OCI-LY7 (cell line): Measurements from ENCODE around the gene AUP1. TPM values are rescaled to one million over a fixed set of nuclear protein-coding genes. Genes with fewer than 3 reads are reported as not detected.

Source experiments
- BruUV-seq: library from RNA; stranded (reverse); fragments of 400-500 nt; replicated peaks from 2 replicates; lab custom pipeline; 2021; lab: Mats Ljungman, UMichigan
- CTCF ChIA-PET: fragments of 300-600 bp; sonication (Branson Sonifier 250); formaldehyde crosslinking; loops from one replicate; lab custom pipeline; 2022; ENCODE audit warnings: antibody characterized with exemption; ENCODE audit not compliant: unreplicated experiment; lab: Charles Lee
- POLR2A ChIA-PET: fragments of 300-600 bp; sonication (Branson Sonifier 250); formaldehyde crosslinking; loops from one replicate; lab custom pipeline; 2022; ENCODE audit warnings: antibody characterized with exemption; lab: Charles Lee
- DNase-seq: peaks from one replicate; pipeline ENCODE4 v3.0.0-alpha.2; 2015; ENCODE audit warnings: low spot score
- H2AFZ ChIP-seq: fragments of 200-600 bp; sonication (generic), shearing (Covaris generic); 2 replicates; pipeline ENCODE4 v1.6.1; 2014; ENCODE audit warnings: mild to moderate bottlenecking, antibody characterized with exemption, low read length, moderate library complexity
- H3K27ac ChIP-seq: fragments of 200-600 bp; sonication (generic); 2 replicates; pipeline ENCODE4 v1.5.1; 2014; ENCODE audit warnings: mixed run types, low read depth, mild to moderate bottlenecking, moderate library complexity, low read length, inconsistent platforms; ENCODE audit not compliant: poor library complexity, severe bottlenecking
- H3K36me3 ChIP-seq: fragments of 200-600 bp; sonication (generic); 2 replicates; pipeline ENCODE4 v1.6.1; 2014; ENCODE audit warnings: mild to moderate bottlenecking, antibody characterized with exemption, low read length, moderate library complexity, mixed read lengths; ENCODE audit not compliant: insufficient read depth
- H3K4me1 ChIP-seq: fragments of 200-600 bp; sonication (generic); 2 replicates; pipeline ENCODE4 v1.5.1; 2014; ENCODE audit warnings: mild to moderate bottlenecking, low read length; ENCODE audit not compliant: insufficient read depth, poor library complexity, severe bottlenecking
- H3K4me2 ChIP-seq: fragments of 200-600 bp; sonication (generic); 2 replicates; pipeline ENCODE4 v1.6.1; 2014; ENCODE audit warnings: mild to moderate bottlenecking, low read length
- H3K4me3 ChIP-seq: fragments of 200-600 bp; sonication (generic); 2 replicates; pipeline ENCODE4 v1.5.1; 2014; ENCODE audit warnings: mild to moderate bottlenecking, low read depth, low read length; ENCODE audit not compliant: poor library complexity, severe bottlenecking
- H3K79me2 ChIP-seq: fragments of 200-600 bp; sonication (generic); 2 replicates; pipeline ENCODE4 v1.6.1; 2016; ENCODE audit warnings: low read depth, mild to moderate bottlenecking, low read length, moderate library complexity, mixed read lengths; ENCODE audit not compliant: insufficient read depth
- H3K9me2 ChIP-seq: fragments of 200-600 bp; sonication (generic); 2 replicates; pipeline ENCODE4 v1.6.1; 2016; ENCODE audit warnings: mild to moderate bottlenecking, low read length, mixed read lengths; ENCODE audit not compliant: insufficient read depth
- H3K9me3 ChIP-seq: fragments of 200-600 bp; sonication (generic); 2 replicates; pipeline ENCODE4 v1.6.1; 2014; ENCODE audit warnings: mild to moderate bottlenecking, mixed run types, low read length, mixed read lengths
- H4K20me1 ChIP-seq: fragments of 200-600 bp; sonication (generic); 2 replicates; pipeline ENCODE4 v1.6.1; 2014; ENCODE audit warnings: mild to moderate bottlenecking, antibody characterized with exemption, low read length, moderate library complexity, mixed read lengths; ENCODE audit not compliant: insufficient read depth
- CTCF ChIP-seq: fragments of 200-600 bp; sonication (generic); conservative IDR thresholded peaks from 2 replicates; pipeline ENCODE4 v1.5.1; 2014; ENCODE audit warnings: mild to moderate bottlenecking, antibody characterized with exemption, low read length, moderate library complexity, mixed read lengths
- EZH2phosphoT487 ChIP-seq: fragments of 200-600 bp; sonication (generic); IDR thresholded peaks from 2 replicates; pipeline ENCODE4 v1.6.1; 2018; ENCODE audit warnings: low read depth, borderline replicate concordance, mild to moderate bottlenecking, mixed run types, antibody characterized with exemption, low read length, moderate library complexity, mixed read lengths
- intact Hi-C: fragments of 100-400 bp; cut with micrococcal nuclease; formaldehyde crosslinking; loops from one replicate; pipeline ENCODE4 v1.10.0; 2022; ENCODE audit not compliant: unreplicated experiment
- total RNA-seq, 2 experiments: library from RNA; depleted of rRNA in 1 of 2; stranded (reverse); fragments of >200 nt in 1 of 2; shearing (Covaris generic) in 1 of 2; gene quantifications; 2 replicates each; pipeline ENCODE4 v1.2.3, GENCODE V29; 2014 to 2022

AUP1 gene
- total RNA-seq, 2 experiments from 2014 or later: 121 to 188 TPM

- Histone ChIP-seq H3K27ac (no peak overlapping the region), H3K4me2 (peak overlapping the region; percentile 90), H3K9me3 (no peaks in the 10 kb centered on the region), H3K4me3 (peak overlapping the region; percentile 78), H3K4me1 (peaks cover 18% of the 10 kb centered on the region), H3K9me2 (no peaks in the 10 kb centered on the region), H2AFZ (no peak overlapping the region), H3K36me3 (peaks cover 44% of the 10 kb centered on the region), H4K20me1 (no peaks in the 10 kb centered on the region), H3K79me2 (peaks cover 28% of the 10 kb centered on the region)
- BruUV-seq: no TSS peak
- no peak for DNase-seq
- TF ChIP-seq EZH2phosphoT487 (no peak), CTCF (no peak)
- CTCF ChIA-PET: interaction anchor here (4.1 kb wide), 1 partner anchor 49 kb away, joined by 18 read pairs; the partner anchor contains the start of genes AUP1 and HTRA2
- intact Hi-C loops: no loop called here
- POLR2A ChIA-PET: interaction anchor here (1.3 to 5.1 kb wide), 5 partner anchors 9 to 104 kb away, joined by 4 to 25 read pairs (median 9); partner anchors contain the start of genes AUP1, HTRA2, MRPL53 and WBP1
Measured at GRCh38 chr2:74481431-74481830, 48.1 kb downstream of the AUP1 start.

Other genes starting within 250 kb of the AUP1 start
- 1.1 and 1.2 TPM in 2 replicates for gene SLC4A5, start 186.3 kb downstream of the AUP1 start, total RNA-seq (2014; rRNA removed; shearing (Covaris generic))
- 3.4 and 7.0 TPM in 2 replicates for gene SLC4A5, start 186.3 kb downstream of the AUP1 start, total RNA-seq (2022)
- 45.5 and 50.3 TPM in 2 replicates for gene DCTN1, start 149.4 kb downstream of the AUP1 start, total RNA-seq (2014; rRNA removed; shearing (Covaris generic))
- gene DCTN1, start 149.4 kb downstream of the AUP1 start, total RNA-seq (2022): 100 and 105 TPM in 2 replicates
- 3.2 and 5.5 TPM in 2 replicates for gene C2orf81, start 108.1 kb downstream of the AUP1 start, total RNA-seq (2014; rRNA removed; shearing (Covaris generic))
- 20.7 and 22.5 TPM in 2 replicates for gene C2orf81, start 108.1 kb downstream of the AUP1 start, total RNA-seq (2022)
- gene WDR54, start 108.0 kb downstream of the AUP1 start, total RNA-seq (2014; rRNA removed; shearing (Covaris generic)): 55.5 and 64.7 TPM in 2 replicates
- gene WDR54, start 108.0 kb downstream of the AUP1 start, total RNA-seq (2022): 82.5 and 89.5 TPM in 2 replicates
- 1.3 and 2.3 TPM in 2 replicates for gene RTKN, start 87.8 kb downstream of the AUP1 start, total RNA-seq (2014; rRNA removed; shearing (Covaris generic))
- gene RTKN, start 87.8 kb downstream of the AUP1 start, total RNA-seq (2022): 5.4 and 7.7 TPM in 2 replicates
- gene INO80B, start 74.6 kb downstream of the AUP1 start, total RNA-seq (2014; rRNA removed; shearing (Covaris generic)): 29.2 and 38.7 TPM in 2 replicates
- 43.1 and 44.5 TPM in 2 replicates for gene INO80B, start 74.6 kb downstream of the AUP1 start, total RNA-seq (2022)
- gene WBP1, start 71.3 kb downstream of the AUP1 start, total RNA-seq (2014; rRNA removed; shearing (Covaris generic)): 70.7 and 70.8 TPM in 2 replicates
- gene WBP1, start 71.3 kb downstream of the AUP1 start, total RNA-seq (2022): 68.8 and 83.8 TPM in 2 replicates
- 46.9 and 51.3 TPM in 2 replicates for gene MOGS, start 64.3 kb downstream of the AUP1 start, total RNA-seq (2014; rRNA removed; shearing (Covaris generic))
- gene MOGS, start 64.3 kb downstream of the AUP1 start, total RNA-seq (2022): 50.1 and 52.7 TPM in 2 replicates
- gene MRPL53, start 57.0 kb downstream of the AUP1 start, total RNA-seq (2014; rRNA removed; shearing (Covaris generic)): 46.1 and 85.7 TPM in 2 replicates
- gene MRPL53, start 57.0 kb downstream of the AUP1 start, total RNA-seq (2022): 90.0 and 102 TPM in 2 replicates
- 52.3 and 53.0 TPM in 2 replicates for gene CCDC142, start 46.7 kb downstream of the AUP1 start, total RNA-seq (2014; rRNA removed; shearing (Covaris generic))
- 42.5 and 52.0 TPM in 2 replicates for gene CCDC142, start 46.7 kb downstream of the AUP1 start, total RNA-seq (2022)
- gene TTC31, start 46.6 kb downstream of the AUP1 start, total RNA-seq (2014; rRNA removed; shearing (Covaris generic)): 34.6 and 49.5 TPM in 2 replicates
- gene TTC31, start 46.6 kb downstream of the AUP1 start, total RNA-seq (2022): 31.5 and 37.4 TPM in 2 replicates
- not detected in 2 replicates for gene LBX2, start 30.1 kb downstream of the AUP1 start, total RNA-seq (2014; rRNA removed; shearing (Covaris generic))
- not detected in 2 replicates for gene LBX2, start 30.1 kb downstream of the AUP1 start, total RNA-seq (2022)
- 9.9 and 16.7 TPM in 2 replicates for gene PCGF1, start 22.0 kb downstream of the AUP1 start, total RNA-seq (2014; rRNA removed; shearing (Covaris generic))
- gene PCGF1, start 22.0 kb downstream of the AUP1 start, total RNA-seq (2022): 15.9 and 21.5 TPM in 2 replicates
- gene TLX2, start 15.3 kb downstream of the AUP1 start, total RNA-seq (2014; rRNA removed; shearing (Covaris generic)): not detected in 2 replicates
- gene TLX2, start 15.3 kb downstream of the AUP1 start, total RNA-seq (2022): not detected in 2 replicates
- 0.32 and 0.54 TPM in 2 replicates for gene DQX1, start 3.5 kb downstream of the AUP1 start, total RNA-seq (2014; rRNA removed; shearing (Covaris generic))
- gene DQX1, start 3.5 kb downstream of the AUP1 start, total RNA-seq (2022): 0.76 and 1.8 TPM in 2 replicates
- gene HTRA2, start 227 bp upstream of the AUP1 start, total RNA-seq (2014; rRNA removed; shearing (Covaris generic)): 54.8 and 60.4 TPM in 2 replicates
- gene HTRA2, start 227 bp upstream of the AUP1 start, total RNA-seq (2022): 50.7 and 59.4 TPM in 2 replicates
- 0.72 and 0.98 TPM in 2 replicates for gene LOXL3, start 24.2 kb upstream of the AUP1 start, total RNA-seq (2014; rRNA removed; shearing (Covaris generic))
- gene LOXL3, start 24.2 kb upstream of the AUP1 start, total RNA-seq (2022): 0.21 and 0.79 TPM in 2 replicates
- gene DOK1, start 25.0 kb upstream of the AUP1 start, total RNA-seq (2014; rRNA removed; shearing (Covaris generic)): 13.4 and 19.3 TPM in 2 replicates
- gene DOK1, start 25.0 kb upstream of the AUP1 start, total RNA-seq (2022): 9.5 and 9.7 TPM in 2 replicates
- not detected in 2 replicates for gene M1AP, start 118.6 kb upstream of the AUP1 start, total RNA-seq (2014; rRNA removed; shearing (Covaris generic))
- gene M1AP, start 118.6 kb upstream of the AUP1 start, total RNA-seq (2022): not detected in 2 replicates
- gene SEMA4F, start 124.5 kb upstream of the AUP1 start, total RNA-seq (2014; rRNA removed; shearing (Covaris generic)): 2.3 and 3.4 TPM in 2 replicates
- 3.3 and 4.3 TPM in 2 replicates for gene SEMA4F, start 124.5 kb upstream of the AUP1 start, total RNA-seq (2022)